Measurements from ENCODE around the gene COL2A1. TPM values are rescaled to one million over a fixed set of nuclear protein-coding genes. Genes with fewer than 3 reads are reported as not detected.

COL2A1 gene
- total RNA-seq, 1 experiment from 2014 or later = not detected

DNA sequence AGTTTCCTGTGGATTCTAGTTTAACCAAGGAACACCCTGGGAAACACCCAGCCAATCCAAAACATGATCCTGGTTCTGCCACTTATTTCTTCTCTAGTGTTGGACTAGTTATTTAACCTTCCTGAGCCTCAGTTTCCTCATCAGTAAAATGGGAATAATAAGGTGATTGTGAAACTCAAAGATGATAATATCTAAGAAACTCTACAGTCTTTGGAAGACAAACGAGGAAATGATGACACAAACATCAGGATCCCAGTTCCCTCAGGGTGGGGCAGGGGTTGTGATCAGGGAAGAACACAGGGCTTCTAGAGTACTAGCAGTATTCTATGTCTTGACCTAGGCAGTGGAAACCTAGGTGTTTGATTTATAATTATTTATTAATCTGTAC is 58.9 kb downstream of the COL2A1 start:
- DNase-seq (ENCODE audit: low read depth) = no peak

DNA sequence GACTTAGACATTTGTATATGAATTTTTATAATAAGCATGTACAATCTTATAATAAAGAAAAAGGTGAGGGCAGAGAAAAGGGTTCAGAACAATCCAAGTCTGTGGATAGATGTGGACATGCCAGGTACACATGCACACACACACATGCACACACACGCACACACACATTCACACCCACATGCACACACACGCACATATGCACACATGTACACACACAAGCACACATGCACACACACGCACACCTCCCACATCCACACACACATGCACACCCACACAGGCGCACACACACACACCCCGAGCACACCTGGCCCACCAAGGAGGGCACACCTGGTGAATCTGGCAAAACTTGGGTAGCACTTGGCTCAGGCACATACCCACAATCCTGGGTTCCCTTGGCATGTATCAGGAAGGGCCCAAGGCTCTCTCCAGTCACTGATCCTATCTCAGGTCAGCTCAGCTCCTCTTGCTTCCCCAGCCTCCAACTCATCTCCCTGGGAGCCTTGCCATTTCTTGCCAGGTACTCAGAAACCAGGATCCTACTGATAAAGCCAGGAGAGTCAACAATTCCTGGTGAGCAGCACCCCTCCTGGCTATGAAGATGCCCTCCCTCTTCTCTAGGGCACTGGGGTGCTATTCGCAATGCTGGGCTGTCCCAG is 59.5 kb downstream of the COL2A1 start:
- peak; percentile 19 for DNase-seq (ENCODE audit: low read depth)

DNA sequence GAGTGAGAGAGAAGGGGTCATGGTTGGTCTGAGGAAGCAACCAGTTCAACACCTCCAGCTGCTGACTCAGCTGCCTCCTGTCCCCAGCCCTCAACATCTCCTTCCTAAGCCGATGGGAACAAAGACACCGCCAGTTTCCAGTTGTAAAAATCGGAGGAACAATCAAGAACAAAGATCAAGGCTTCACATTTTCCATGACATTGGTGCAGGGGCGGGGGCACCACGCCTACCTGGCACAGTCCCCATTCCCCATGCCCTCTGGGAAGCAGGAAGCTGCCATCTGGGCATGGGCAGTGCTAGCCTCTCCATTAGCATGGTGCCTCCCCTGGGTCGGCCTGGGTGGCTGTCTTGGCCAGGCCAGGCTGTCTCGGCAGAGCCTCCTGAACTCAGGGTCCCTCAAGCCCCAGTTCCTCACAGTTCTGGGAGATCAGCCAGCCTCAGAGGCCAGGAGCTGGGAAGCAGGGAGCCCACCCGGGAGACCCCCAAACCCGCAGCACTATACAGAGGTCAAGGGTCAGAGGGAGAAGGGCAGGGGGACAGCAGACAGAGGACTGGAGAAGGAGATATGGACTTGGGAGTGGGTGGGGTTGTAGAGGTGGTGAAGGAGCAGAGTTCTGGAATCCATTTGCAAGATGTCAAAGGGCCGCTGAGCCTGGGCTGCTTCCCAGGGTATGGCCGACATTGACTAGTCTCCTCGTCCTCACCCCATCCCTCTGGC is 60.5 kb downstream of the COL2A1 start:
- DNase-seq (ENCODE audit: low read depth) = peak; percentile 43

DNA sequence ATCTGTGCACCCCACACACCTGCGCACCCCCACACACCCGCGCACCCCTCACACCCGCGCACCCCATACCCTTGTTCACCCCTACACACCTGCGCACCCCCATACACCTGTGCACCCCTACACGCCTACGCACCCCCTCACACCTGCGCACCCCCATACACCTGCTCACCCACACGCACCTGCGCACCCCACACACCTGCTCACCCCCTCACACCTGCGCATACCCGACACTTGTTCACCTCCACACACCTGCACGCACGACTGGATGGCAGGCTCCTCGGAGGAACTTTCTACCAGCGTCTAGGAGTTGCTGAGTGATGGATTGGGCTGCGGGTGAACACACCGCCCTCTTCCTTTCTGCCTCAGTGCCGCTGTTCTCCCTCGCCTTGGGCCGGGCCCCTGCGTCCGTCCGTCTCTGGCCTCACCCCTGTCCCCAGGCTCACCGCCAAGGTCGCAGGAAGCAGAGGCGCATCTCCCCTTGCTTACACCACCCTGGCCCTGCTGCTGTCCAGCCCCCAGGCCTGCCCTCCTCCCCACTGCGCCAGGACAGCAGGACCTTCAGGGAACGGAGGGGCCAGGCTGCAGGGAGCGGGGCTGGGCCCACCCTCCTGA is 61.6 kb downstream of the COL2A1 start:
- DNase-seq (ENCODE audit: low read depth) = no peak

DNA sequence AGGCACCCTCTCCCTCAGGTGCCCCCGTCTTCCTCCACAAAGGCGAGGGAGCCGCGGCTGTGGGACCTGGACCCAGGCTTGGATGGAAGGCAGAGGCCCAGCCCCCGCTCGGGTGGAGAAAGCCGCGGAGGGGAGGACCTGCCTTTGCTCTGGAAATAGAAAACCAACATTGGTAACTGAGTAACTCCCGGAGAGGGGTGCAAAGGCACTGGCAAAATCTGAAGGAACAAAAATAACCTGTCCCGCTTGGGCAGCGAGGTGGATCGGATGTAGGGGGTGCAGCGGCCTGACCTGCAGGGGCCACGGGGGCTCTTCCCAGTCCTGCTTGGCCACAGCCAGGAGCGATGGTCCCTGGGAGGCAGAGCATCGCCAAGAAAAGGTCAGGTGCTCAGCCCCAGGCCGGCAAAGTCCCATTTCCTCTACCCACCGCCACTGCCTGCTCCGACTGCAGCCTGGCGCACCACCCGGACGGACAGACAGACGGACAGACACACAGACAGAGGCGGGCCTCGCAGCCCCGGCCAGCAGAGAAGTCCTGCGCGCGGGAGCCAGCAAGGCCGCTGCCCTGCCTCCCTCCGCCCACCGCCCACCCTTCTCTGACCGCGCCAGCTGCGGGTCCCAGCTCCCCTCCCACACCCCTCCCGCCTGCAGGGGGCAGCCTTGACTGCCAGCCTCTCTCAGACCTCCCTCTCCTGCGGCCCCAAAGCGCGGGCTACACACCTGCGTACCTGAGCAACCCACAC is 62.2 kb downstream of the COL2A1 start:
- no peak for DNase-seq (ENCODE audit: low read depth)

DNA sequence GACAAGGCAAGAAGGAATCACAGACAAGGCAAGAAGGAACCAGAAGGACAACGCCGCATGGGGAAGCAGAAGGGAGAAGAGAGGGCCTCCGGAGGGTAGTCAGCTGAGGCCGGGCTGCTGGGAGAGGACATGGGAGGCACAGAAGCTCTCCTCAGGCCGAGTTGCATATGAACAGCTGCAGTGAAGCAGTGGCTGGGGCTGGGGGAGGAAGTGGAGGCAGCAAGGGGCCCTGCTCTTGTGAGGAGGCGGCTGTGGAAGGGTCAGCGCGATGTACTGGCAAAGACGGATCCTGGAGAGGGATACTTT is 62.8 kb downstream of the COL2A1 start:
- DNase-seq (ENCODE audit: low read depth) = no peak

DNA sequence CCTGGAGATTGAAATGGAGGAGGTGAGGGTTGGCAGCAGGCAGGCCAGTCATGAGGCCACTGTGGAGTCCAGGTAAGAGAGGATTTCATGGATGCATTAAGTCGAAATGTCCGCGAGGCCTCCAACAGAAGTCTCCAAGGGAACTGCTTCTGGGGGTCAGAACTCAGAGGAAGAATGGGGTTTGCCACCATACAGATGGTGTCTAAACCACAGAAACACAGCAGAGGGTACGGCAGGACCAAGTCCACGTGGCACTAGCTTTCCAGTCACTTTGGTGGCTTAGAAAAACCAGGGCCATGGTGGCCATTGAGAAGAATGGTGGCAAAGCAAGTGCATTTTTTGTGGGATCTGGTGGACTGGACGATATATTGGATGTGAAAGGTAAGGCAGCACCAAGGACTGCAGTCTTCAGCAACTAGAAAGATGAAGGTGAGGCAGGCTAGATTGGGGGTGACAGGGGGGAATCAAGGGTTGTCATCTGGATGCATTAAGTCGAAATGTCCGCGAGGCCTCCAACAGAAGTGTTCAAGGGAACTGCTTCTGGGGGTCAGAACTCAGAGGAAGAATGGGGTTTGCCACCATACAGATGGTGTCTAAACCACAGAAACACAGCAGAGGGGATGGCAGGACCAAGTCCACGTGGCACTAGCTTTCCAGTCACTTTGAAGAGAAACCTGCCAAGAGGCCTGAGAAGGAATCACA is 63.4 kb downstream of the COL2A1 start:
- no peak for DNase-seq (ENCODE audit: low read depth)

DNA sequence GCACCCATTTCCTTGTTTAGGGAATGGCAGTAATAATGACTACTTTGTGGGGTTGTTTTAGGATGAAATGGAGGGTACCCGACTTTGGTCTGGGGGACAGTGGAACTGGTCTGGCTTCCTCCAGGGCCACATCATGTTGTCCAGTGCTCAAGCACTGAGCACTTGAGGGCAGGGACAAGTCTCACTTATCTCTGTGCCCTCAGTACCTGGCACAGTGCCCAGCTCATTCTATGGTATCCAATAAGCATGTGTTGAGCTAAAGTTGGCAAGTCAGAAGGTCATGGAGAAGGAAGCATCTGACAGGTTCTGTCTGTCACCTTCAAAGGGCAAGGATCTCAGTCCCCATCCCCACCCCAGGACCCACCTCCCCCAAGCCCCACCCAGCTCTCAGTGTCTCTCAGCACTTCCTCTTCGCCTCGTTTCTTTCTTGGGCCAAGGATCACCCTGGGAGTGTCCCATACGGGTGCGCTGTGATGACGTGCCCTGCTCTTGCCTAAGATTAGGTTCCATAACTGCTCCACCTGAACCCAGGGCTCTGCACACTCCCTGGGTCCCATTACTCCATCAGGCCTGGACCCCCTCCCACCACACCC is 65.2 kb downstream of the COL2A1 start:
- peak; percentile 28 for DNase-seq (ENCODE audit: low read depth)

DNA sequence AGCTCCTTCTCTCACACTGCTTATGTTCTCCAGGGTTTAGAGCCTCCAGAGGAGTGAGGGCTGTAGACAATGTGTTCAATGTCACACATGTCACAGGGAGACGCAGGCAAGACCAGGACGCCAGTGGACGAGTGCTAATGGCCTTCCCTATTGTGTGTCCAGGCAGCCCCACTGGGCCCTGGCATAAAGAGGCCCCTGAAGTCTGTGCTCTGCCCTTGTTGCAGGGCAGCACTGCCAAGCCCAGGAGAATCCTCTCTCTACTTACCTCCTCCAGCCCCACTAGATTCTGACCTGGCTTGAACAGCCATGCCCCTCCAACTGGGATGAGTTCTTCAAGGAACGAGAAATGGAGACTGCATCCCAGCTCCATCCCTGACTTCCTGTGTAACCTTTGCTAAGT is 65.7 kb downstream of the COL2A1 start:
- DNase-seq (ENCODE audit: low read depth) = no peak

DNA sequence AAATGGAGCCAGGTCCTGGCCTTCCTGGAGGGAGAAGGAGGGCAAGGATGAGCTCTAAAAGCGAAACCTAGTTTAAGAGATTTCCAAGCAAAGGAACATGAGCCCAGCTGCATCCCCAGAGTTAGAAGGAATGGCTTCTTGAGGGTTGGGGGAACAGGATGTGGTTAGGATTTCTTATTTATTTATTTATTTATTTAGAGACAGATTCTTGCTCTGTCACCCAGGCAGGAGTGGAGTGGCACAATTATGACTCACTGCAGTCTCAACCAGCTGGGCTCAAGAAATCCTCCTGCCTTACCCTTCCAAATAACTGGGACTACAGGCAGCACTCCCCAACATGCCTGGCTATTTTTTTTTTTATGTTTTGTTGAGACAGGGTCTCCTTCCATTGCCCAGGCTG is 66.2 kb downstream of the COL2A1 start:
- peak; percentile 85 for DNase-seq (ENCODE audit: low read depth)

DNA sequence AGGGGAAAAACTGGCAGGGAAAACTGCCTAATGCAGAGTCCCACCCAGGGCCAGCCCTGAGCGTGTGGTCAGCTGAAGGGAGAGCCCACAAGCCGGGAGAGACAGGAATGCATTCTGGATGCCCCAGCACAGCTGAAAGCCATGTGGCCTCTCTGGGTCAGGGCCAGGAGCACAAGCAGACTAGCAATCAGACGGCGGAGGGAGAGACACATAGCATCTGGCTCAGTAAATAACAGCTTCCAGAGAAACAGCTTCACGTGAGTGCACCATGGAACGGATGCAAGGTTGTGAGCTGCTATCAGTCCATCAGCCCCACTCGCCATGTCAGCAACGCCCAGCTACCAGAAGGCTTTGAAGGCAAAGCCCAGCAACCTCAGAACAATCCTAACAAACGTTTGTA is 69.1 kb downstream of the COL2A1 start:
- DNase-seq (ENCODE audit: low read depth) = peak; percentile 37

DNA sequence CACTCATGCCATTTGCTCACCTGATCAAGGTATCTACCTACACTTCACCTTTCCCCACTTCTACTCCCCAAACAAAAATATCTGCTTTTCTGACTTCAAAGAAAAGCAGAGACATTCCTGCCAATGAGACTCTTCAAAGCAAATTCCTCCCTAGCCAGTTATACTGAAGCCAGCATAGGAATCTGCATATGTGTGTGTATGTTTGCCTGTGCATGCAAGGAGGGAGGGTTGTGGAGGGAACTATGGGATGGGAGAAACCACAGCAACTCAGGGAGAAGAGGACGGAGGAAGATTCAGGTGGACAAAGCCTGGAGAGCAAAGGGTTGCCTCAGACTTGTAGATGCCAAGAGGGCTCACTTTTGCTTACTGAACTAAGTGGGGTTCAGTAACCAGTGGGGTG is 73.1 kb downstream of the COL2A1 start:
- DNase-seq (ENCODE audit: low read depth) = no peak

DNA sequence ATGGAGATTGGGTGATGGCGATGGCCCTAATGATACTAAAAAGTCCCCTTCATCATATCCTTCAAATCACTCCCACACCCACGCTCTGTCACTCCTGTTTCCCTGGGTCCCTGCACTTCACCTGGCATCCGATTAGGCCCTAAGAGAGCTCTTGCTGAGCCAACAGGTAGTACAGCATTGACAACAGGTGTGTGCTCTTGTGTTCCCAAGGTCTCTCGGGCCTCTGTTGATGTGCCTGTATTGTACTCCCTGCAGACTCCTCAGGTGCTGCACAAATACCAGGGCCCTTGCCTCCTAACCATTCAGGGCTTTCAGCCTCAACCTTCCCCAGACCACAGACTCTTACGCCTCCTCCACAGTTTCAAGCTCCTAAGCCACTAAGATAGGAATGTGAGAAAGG is 73.6 kb downstream of the COL2A1 start:
- DNase-seq (ENCODE audit: low read depth) = no peak

DNA sequence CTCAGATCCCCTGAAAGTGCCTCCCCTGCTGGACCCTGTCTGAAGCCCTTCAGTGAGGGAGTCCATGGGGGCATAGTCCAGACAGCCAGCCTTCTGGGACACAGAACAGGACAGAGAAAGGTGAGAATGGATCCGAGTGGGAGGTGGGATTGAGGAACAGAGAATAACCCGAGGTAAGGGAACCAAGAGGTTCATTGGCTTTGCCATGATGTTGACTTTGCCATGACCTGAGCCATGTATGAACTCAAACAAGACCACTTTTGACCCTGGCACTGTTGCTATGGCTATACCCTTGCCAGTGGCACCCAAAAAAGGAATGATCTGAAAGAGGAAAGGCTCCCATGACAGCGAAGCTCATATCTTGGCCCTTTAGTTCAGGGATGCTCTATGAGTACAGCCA is 76.9 kb downstream of the COL2A1 start:
- no peak for DNase-seq (ENCODE audit: low read depth)

Other genes with a start within 250 kb of the COL2A1 start
- 1.2 and 2.6 TPM in 2 replicates for gene RAPGEF3, start 245.6 kb downstream of the COL2A1 start, total RNA-seq (2014; rRNA removed; shearing (Covaris generic))
- 12.8 and 12.9 TPM in 2 replicates for gene SLC48A1, start 231.2 kb downstream of the COL2A1 start, total RNA-seq (2014; rRNA removed; shearing (Covaris generic))
- 22.8 and 26.1 TPM in 2 replicates for gene HDAC7, start 184.6 kb downstream of the COL2A1 start, total RNA-seq (2014; rRNA removed; shearing (Covaris generic))
- gene VDR, start 99.5 kb downstream of the COL2A1 start, total RNA-seq (2014; rRNA removed; shearing (Covaris generic)) = 5.1 and 9.3 TPM in 2 replicates
- gene TMEM106C, start 40.9 kb downstream of the COL2A1 start, total RNA-seq (2014; rRNA removed; shearing (Covaris generic)) = 282 and 530 TPM in 2 replicates
- gene SENP1, start 101.6 kb upstream of the COL2A1 start, total RNA-seq (2014; rRNA removed; shearing (Covaris generic)) = 25.9 and 37.4 TPM in 2 replicates
- gene PFKM, start 114.9 kb upstream of the COL2A1 start, total RNA-seq (2014; rRNA removed; shearing (Covaris generic)) = 23.0 and 38.8 TPM in 2 replicates
- gene ASB8, start 153.0 kb upstream of the COL2A1 start, total RNA-seq (2014; rRNA removed; shearing (Covaris generic)) = 23.9 and 43.6 TPM in 2 replicates
- 0.12 TPM in 1 of 2 replicates, not detected in the other for gene CCDC184, start 179.2 kb upstream of the COL2A1 start, total RNA-seq (2014; rRNA removed; shearing (Covaris generic))
- not detected in 2 replicates for gene OR10AD1, start 198.8 kb upstream of the COL2A1 start, total RNA-seq (2014; rRNA removed; shearing (Covaris generic))